ENCODE results near the gene GPANK1.

The GPANK1 gene

GRCh38 chr6:31662124-31662723, 2.6 kb downstream of the GPANK1 start:
- no peak for DNase-seq

- DNase-seq, result no peak
Measured at GRCh38 chr6:31661262-31662123, 3.3 kb downstream of the GPANK1 start.

DNA sequence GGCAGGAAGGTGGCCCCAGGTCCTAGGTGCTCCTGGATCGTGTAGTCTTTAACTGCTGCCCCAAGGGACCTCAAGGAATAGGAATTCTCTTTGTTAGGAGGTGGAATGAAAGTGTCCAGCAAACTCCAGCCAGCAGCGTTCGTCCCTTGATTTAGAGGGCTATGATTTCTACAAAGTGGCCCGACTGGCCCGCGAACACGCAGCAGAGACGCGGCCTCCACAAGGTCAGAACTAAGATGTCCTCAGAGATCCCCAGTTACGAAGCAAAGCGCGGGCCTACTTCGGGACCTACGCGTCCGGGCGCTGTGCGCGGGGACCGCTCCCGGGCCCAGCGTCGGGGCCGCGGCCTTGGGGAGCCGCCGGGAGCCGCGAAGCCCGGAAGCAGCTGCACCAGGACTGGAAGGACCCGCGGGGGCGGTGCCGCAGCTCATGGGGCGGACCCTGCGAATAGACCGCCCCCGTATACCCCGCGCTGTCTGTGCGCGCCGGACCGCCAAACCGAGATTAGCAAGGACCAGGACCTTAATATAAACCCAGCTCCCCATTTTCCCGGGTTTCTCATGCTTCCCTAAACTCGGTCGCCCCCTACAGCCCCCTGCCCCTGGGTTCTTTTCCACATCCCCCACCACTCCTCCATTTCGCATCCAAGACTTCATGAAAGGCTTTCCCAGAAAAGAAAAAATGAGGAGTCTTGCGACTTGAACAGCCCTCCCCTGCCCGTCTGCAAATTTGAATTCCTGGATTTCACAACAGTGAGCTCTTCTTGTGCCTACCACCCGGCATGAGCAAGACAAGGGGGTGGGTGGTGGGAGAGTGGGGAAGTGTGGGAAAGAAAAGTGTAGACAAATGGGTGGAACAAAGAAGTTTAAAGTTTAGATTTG, 4.2 kb downstream of the GPANK1 start, which contains the start of gene C6orf47:
TSS of gene C6orf47 (minus strand) at position 398 of the 881 bp plus-strand sequence. CDS start 831 bp downstream, outside the sequence.
- DNase-seq, result peak; percentile 80

- peak; percentile 23 for DNase-seq
Measured at GRCh38 chr6:31659649-31660380, 5.0 kb downstream of the GPANK1 start.

DNA sequence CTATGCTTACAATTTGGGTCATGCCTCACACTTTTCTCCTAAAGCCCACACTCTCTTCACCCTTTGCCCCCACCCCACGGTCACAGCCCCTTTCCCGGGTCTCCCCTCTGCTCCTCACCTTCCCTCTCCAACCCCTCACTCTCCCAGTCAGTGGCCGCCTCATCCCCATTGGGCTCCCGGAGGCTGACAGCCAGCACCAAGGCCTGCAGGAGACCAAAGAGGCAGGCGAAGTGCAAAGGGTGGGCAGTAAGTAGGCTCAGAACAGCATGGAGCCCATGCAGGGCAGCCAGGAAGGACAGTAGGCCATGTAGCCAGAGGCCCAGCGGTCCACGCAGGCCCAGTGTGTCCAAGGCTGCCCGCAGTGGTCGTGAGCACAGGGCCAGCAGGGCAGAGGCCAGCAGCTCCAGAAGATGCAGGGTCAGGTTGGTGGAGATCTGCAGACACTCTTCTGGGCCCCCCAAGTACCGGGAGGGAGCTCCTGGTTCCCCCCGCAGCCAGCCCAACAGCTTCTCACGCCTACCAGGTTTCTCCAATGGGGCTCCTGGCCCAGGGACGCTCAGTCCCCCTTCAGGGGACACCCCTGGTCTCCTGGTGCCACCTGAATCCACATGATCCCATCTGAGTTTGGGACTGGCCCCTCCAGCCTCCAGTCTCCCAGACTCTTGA, 5.7 kb downstream of the GPANK1 start:
- DNase-seq, result no peak

DNA sequence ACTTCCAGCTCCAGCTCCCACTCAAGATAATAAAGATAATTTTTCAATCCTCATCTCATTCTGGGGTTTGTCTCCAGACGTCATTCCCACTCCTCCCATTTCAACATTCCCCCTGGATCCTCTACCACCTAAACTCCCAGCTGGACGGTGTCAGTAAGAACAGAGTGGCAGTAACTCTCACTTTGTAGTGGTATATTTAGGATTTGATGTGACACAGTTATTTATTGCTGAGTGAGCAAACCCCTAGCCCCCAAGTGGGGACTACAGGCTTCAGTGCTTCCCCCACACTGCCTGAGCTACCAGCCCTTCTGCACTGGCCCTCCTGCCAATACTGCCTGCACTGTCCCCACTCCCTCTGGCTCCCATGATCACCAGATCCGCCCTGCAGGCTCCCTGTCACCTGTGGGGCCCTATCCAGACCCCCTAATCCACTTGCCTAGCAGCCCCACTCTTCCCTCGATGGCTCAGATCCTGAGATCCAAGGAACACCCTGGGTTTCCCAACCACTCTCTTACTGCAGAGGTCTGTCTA, 6.6 kb downstream of the GPANK1 start:
- no peak for DNase-seq

DNA sequence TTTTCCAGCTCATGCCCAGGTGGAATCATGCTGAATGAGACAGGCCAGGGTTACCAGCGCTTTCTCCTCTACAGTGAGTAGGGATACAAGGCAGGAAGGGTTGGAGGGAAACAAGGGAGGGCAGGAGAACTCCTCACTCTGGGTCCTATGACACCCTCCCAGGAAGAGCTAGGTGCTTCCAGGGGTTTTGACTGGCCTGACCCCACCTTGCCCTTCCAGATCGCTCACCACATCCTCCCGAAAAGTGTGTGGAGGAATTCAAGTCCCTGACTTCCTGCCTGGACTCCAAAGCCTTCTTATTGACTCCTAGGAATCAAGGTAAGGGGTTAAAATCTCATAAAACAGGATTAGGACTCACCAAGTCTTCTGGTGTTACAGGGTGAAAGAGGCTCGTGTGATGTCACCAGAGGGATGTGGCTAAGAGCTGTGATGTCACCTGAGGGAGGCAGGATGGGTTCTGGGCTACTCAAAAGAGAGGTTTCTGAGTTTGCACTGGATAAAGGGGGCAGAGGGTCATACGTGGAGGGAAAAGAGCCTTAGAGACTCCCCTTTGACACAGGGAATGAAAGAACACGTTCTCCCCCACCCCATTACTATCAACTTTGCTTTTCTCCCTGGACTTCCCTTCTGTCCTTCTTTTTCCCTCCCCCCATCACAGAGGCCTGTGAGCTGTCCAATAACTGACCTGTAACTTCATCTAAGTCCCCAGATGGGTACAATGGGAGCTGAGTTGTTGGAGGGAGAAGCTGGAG, 7.2 kb downstream of the GPANK1 start:
- DNase-seq, result no peak

DNA sequence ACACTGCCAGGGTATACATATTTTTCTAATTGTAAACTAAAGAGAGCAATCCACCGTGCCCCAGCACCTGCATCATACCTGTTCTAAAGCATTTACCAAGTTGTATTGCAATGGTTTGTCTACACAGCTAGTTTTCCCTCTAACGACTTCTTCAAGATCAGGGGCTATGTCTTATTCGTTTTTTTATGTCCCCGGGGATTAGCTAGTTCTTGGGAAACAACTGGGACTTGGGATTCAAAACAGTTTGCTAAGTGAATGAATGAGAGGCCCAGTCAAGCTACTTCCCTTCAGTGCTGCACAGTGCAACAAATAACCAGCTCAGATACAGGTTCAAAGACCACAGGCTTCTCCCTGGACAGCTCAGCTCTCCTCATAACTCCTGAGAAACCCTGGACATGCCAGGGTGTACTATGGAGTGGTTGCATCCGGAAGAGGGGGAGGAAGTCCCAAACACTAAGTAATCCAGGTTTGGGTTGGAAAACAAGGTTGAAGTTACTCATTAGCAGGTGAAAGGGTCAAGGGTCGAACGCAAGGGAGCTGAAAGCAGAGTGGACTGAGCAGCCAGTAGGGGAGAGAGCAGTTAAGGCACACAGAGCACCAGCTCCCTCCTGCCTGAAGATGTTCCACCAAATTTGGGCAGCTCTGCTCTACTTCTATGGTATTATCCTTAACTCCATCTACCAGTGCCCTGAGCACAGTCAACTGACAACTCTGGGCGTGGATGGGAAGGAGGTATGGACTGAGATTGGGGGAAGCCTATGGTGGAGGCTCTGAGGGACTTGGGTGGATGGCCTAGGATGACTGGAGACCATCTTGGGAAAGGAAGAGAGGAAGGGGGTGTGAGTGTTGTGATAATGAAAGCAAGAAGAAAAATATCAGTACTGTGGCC, 9.2 kb downstream of the GPANK1 start, which contains the start of gene APOM:
TSS of gene APOM (plus strand) at position 546 of the 889 bp plus-strand sequence. CDS start at position 619, 73 bp downstream.
- no peak for DNase-seq

- DNase-seq, result no peak
Measured at GRCh38 chr6:31654574-31655348, 10.0 kb downstream of the GPANK1 start.

GRCh38 chr6:31652925-31653724, 11.7 kb downstream of the GPANK1 start:
- peak; percentile 94 for DNase-seq

GRCh38 chr6:31651602-31652191, 13.1 kb downstream of the GPANK1 start:
- peak; percentile 81 for DNase-seq

- DNase-seq, result no peak
Measured at GRCh38 chr6:31645325-31645724, 19.5 kb downstream of the GPANK1 start.

- DNase-seq, result no peak
Measured at GRCh38 chr6:31643818-31644454, 20.9 kb downstream of the GPANK1 start.

GRCh38 chr6:31642798-31643570, 21.8 kb downstream of the GPANK1 start:
- DNase-seq, result no peak

GRCh38 chr6:31641370-31641769, 23.4 kb downstream of the GPANK1 start:
- DNase-seq, result no peak

- no peak for DNase-seq
Measured at GRCh38 chr6:31640612-31641011, 24.2 kb downstream of the GPANK1 start.

Data from fibroblast of skin of back (primary cell).